ENCODE data around the gene COLEC12. TPM values are rescaled to one million over a fixed set of nuclear protein-coding genes. Genes with fewer than 3 reads are reported as not detected.

Gene COLEC12
- polyA plus RNA-seq, 1 donor (not counting 4 experiments of a cell fraction or from before 2014, with no cell fraction given): not detected

DNA sequence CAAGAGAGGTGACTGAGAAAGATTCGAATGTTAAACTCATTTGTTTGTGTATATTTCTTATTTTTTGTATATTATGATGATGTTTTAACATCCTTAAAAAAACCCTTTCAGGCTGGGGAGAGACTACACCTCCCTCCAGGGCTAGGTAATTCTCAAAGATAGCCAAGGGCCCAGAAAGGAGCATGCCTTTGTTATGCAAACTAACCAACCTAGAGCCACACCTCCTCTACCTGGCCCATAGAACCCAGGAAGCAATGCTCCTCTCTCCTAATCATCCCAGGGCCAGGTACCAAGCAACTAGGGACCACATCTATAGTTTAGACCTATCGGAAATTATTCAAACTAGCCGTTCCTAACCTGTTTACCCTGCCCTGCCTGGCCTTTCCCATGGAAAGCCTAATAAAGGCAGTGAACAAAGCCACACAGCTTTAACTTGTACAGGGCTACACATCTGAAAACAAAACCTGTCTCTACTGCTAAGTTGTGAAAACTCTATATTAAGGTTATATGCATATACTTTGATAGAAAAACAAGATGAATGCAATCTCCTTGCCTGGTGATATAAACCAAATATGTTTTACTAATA is 79.7 kb downstream of the COLEC12 start:
- Histone ChIP-seq H3K9me3 (ENCODE audit: control insufficient read depth, low read depth, low read length) (no peaks in the 10 kb centered on the region), H3K27ac (ENCODE audit: control insufficient read depth, insufficient read depth, low read length) (no peak overlapping the region), H3K36me3 (ENCODE audit: control insufficient read depth in 2 of 2, extremely low read depth in 1 of 2, insufficient read depth in 2 of 2, low read length in 2 of 2) (no peaks in the 10 kb centered on the region), H3K27me3 (ENCODE audit: control insufficient read depth, extremely low read depth, insufficient read depth, low read length) (no peaks in the 10 kb centered on the region), H3K9ac (ENCODE audit: control insufficient read depth, extremely low read depth, insufficient read depth, low read length) (no peak overlapping the region), H3K9me1 (ENCODE audit: control insufficient read depth, extremely low read depth, insufficient read depth, low read length) (no peaks in the 10 kb centered on the region), H3K4me2 (ENCODE audit: control insufficient read depth, extremely low read depth, insufficient read depth, low read depth, low read length) (no peak overlapping the region), H4K20me1 (ENCODE audit: control insufficient read depth, extremely low read depth, insufficient read depth, low read length) (no peaks in the 10 kb centered on the region), H3K4me3 (ENCODE audit: control insufficient read depth in 2 of 3, extremely low read depth in 1 of 3, insufficient read depth in 2 of 3, low read depth in 1 of 3, low read length in 3 of 3) (no peak overlapping the region), H3K79me2 (ENCODE audit: control insufficient read depth, insufficient read depth, low read length) (no peaks in the 10 kb centered on the region), H2AFZ (ENCODE audit: control insufficient read depth, low read length) (no peak overlapping the region), H3K4me1 (ENCODE audit: control insufficient read depth, extremely low read depth, insufficient read depth, low read length) (peaks cover 18% of the 10 kb centered on the region)
- FAIRE-seq (no peak), DNase-seq (ENCODE audit: low read depth, low spot score) (no peak)
- TF ChIP-seq CTCF (optimal IDR thresholded peaks at IDR 0.05 in 1 of 3, IDR thresholded peaks at IDR 0.05 in 1 of 3, conservative IDR thresholded peaks at IDR 0.05 in 1 of 3; ENCODE audit: extremely low read depth in 1 of 3, insufficient read depth in 2 of 3, low read length in 3 of 3) (no peak), EZH2 (IDR thresholded peaks at IDR 0.05; ENCODE audit: low read length) (no peak)
- dilution Hi-C loops (cut with MboI; ENCODE audit: extremely low pct_ligation_motif_present, low sequenced_read_pairs): no loop called here

GRCh38 chr18:419541-420175 is 80.8 kb downstream of the COLEC12 start:
- dilution Hi-C loops (cut with MboI; ENCODE audit: extremely low pct_ligation_motif_present, low sequenced_read_pairs): no loop called here
- FAIRE-seq: no peak

More at GRCh38 chr18:419541-420175, 80.8 kb downstream of the COLEC12 start:
- Histone ChIP-seq H3K4me1 (ENCODE audit: control insufficient read depth, extremely low read depth, insufficient read depth, low read length) (peaks cover 25% of the 10 kb centered on the region), H3K9ac (ENCODE audit: control insufficient read depth, extremely low read depth, insufficient read depth, low read length) (no peak overlapping the region), H3K4me3 (ENCODE audit: control insufficient read depth in 2 of 3, extremely low read depth in 1 of 3, insufficient read depth in 2 of 3, low read depth in 1 of 3, low read length in 3 of 3) (no peak overlapping the region), H3K36me3 (ENCODE audit: control insufficient read depth in 2 of 2, extremely low read depth in 1 of 2, insufficient read depth in 2 of 2, low read length in 2 of 2) (no peaks in the 10 kb centered on the region), H2AFZ (ENCODE audit: control insufficient read depth, low read length) (no peak overlapping the region), H4K20me1 (ENCODE audit: control insufficient read depth, extremely low read depth, insufficient read depth, low read length) (no peaks in the 10 kb centered on the region), H3K9me3 (ENCODE audit: control insufficient read depth, low read depth, low read length) (no peaks in the 10 kb centered on the region), H3K4me2 (ENCODE audit: control insufficient read depth, extremely low read depth, insufficient read depth, low read depth, low read length) (no peak overlapping the region), H3K27me3 (ENCODE audit: control insufficient read depth, extremely low read depth, insufficient read depth, low read length) (no peaks in the 10 kb centered on the region), H3K27ac (ENCODE audit: control insufficient read depth, insufficient read depth, low read length) (no peak overlapping the region), H3K79me2 (ENCODE audit: control insufficient read depth, insufficient read depth, low read length) (no peaks in the 10 kb centered on the region), H3K9me1 (ENCODE audit: control insufficient read depth, extremely low read depth, insufficient read depth, low read length) (no peaks in the 10 kb centered on the region)
- DNase-seq (ENCODE audit: low read depth, low spot score): no peak
- no peak for TF ChIP-seq EZH2 (IDR thresholded peaks at IDR 0.05; ENCODE audit: low read length)
- no peak for TF ChIP-seq CTCF (optimal IDR thresholded peaks at IDR 0.05 in 1 of 3, IDR thresholded peaks at IDR 0.05 in 1 of 3, conservative IDR thresholded peaks at IDR 0.05 in 1 of 3; ENCODE audit: extremely low read depth in 1 of 3, insufficient read depth in 2 of 3, low read length in 3 of 3)

All from keratinocyte (primary cell).